ENCODE data around the gene PCGF3.

DNA sequence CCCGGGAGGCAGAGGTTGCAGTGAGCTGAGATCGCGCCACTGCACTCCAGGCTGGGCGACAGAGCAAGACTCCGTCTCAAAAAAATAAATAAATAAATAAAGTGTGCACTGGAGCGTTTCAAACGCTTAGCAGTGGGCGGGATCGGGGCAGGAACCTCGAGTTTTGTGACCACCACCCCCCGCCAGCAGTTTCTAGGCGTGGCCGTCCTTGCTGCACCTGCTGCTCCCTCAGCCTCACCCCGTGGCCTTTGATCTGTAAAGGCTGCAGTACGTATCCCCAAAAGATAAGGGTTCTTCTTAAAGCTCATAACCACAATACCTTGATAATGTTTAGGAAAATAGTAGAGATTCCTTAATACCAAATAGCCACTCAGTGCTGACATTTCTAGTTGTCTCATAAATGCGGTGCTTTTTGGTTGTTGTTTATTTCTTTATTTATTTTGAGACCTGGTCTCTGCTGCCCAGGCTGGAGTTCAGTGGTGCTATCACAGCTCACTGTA is 33.2 kb downstream of the PCGF3 start:
- TF ChIP-seq, protein P1, sequence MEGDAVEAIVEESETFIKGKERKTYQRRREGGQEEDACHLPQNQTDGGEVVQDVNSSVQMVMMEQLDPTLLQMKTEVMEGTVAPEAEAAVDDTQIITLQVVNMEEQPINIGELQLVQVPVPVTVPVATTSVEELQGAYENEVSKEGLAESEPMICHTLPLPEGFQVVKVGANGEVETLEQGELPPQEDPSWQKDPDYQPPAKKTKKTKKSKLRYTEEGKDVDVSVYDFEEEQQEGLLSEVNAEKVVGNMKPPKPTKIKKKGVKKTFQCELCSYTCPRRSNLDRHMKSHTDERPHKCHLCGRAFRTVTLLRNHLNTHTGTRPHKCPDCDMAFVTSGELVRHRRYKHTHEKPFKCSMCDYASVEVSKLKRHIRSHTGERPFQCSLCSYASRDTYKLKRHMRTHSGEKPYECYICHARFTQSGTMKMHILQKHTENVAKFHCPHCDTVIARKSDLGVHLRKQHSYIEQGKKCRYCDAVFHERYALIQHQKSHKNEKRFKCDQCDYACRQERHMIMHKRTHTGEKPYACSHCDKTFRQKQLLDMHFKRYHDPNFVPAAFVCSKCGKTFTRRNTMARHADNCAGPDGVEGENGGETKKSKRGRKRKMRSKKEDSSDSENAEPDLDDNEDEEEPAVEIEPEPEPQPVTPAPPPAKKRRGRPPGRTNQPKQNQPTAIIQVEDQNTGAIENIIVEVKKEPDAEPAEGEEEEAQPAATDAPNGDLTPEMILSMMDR (IDR thresholded peaks at IDR 0.05), result no peak
- no peak for TF ChIP-seq POLR2AphosphoS5 (IDR thresholded peaks at IDR 0.05)
- no peak for TF ChIP-seq POLR2A (IDR thresholded peaks at IDR 0.05; ENCODE audit: low read depth)

All from esophagus muscularis mucosa (tissue), 3 donors.